ENCODE results near the gene ZIC2. TPM values are rescaled to one million over a fixed set of nuclear protein-coding genes. Genes with fewer than 3 reads are reported as not detected.

Gene ZIC2
- total and polyA plus RNA-seq, 10 donors: not detected

- 1 to 5% (median 1%) methylated on average over 32 to 79 of the region's 79 CpGs for WGBS, 5 donors
- intact Hi-C loops (cut with DNase I; ENCODE audit: low total_unique reads): no loop called here
- H3K4me1 ChIP-seq: peaks cover 25 to 40% (median 36%) of the 10 kb centered on the region in 6 donors
- no peaks in the 10 kb centered on the region for H3K36me3 ChIP-seq
- H3K27ac ChIP-seq: no peak overlapping the region
- no peak for DNase-seq
- peak overlapping the region in 7 of 8 donors; percentile 18 to 66 (median 32) for H3K4me3 ChIP-seq
- peaks cover 39 to 100% (median 97%) of the 10 kb centered on the region in 7 donors for H3K27me3 ChIP-seq (replicated peaks in 1 of 7)
- TF ChIP-seq POLR2AphosphoS5 (IDR thresholded peaks at IDR 0.05) (peak in 1 of 3 donors; percentile 10), CTCF (IDR thresholded peaks at IDR 0.05 in 8 of 11, conservative IDR thresholded peaks at IDR 0.05 in 3 of 11) (no peak)
- peaks cover 0 to 43% (median 0%) of the 10 kb centered on the region in 8 donors for H3K9me3 ChIP-seq
Measured at GRCh38 chr13:99969919-99970650, 11.5 kb upstream of the ZIC2 start.

- WGBS, 5 donors: 0 to 3% (median 2%) methylated on average over 8 to 116 of the region's 118 CpGs
- no peak for DNase-seq
- Histone ChIP-seq H3K27ac (no peak overlapping the region), H3K27me3 (replicated peaks in 1 of 7) (peaks cover 47 to 100% (median 97%) of the 10 kb centered on the region in 7 donors), H3K4me1 (peaks cover 25 to 40% (median 36%) of the 10 kb centered on the region in 6 donors), H3K36me3 (no peaks in the 10 kb centered on the region), H3K4me3 (peak overlapping the region in 5 of 8 donors; percentile 19 to 66 (median 33)), H3K9me3 (peaks cover 0 to 51% (median 0%) of the 10 kb centered on the region in 8 donors)
- intact Hi-C loops (cut with DNase I; ENCODE audit: low total_unique reads): no loop called here
- no peak for TF ChIP-seq POLR2A (IDR thresholded peaks at IDR 0.05)
- TF ChIP-seq CTCF (IDR thresholded peaks at IDR 0.05 in 8 of 11, conservative IDR thresholded peaks at IDR 0.05 in 3 of 11): peak in 1 of 11 experiments; percentile 2
Measured at GRCh38 chr13:99970651-99971575, 10.7 kb upstream of the ZIC2 start.

GRCh38 chr13:99971576-99972189, 9.9 kb upstream of the ZIC2 start, which contains the start of gene ZIC5:
Gene ZIC5 (minus strand): TSS chr13:99971767. CDS start chr13:99971603, 164 bp downstream.
- H3K36me3 ChIP-seq: no peaks in the 10 kb centered on the region
- H3K27ac ChIP-seq: no peak within 1 kb of the TSS
- WGBS, 5 donors: 7 to 18% (median 10%) methylated on average over 36 to 41 of the region's 41 CpGs
- intact Hi-C loops (cut with DNase I; ENCODE audit: low total_unique reads): no loop called here
- TF ChIP-seq CTCF (IDR thresholded peaks at IDR 0.05 in 8 of 11, conservative IDR thresholded peaks at IDR 0.05 in 3 of 11) (no peak), POLR2AphosphoS5 (IDR thresholded peaks at IDR 0.05) (no peak)
- no peak for DNase-seq
- H3K9me3 ChIP-seq: peaks cover 0 to 55% (median 0%) of the 10 kb centered on the region in 8 donors
- peak within 1 kb of the TSS in 5 of 8 donors; percentile 19 to 66 (median 33) for H3K4me3 ChIP-seq
- peaks cover 47 to 100% (median 97%) of the 10 kb centered on the region in 7 donors for H3K27me3 ChIP-seq (replicated peaks in 1 of 7)
- peaks cover 25 to 40% (median 36%) of the 10 kb centered on the region in 6 donors for H3K4me1 ChIP-seq
